HepG2 (cell line): ENCODE measurements around the gene SGCB. TPM values are rescaled to one million over a fixed set of nuclear protein-coding genes. Genes with fewer than 3 reads are reported as not detected.
A peak's percentile ranks its signal among the peaks of the same experiment; 100 is the strongest.

Experiments used
- DBP ChIP-seq: sonication (generic); formaldehyde crosslinking; IDR thresholded peaks from 2 replicates; pipeline ENCODE4 v1.4.0; 2020; ENCODE audit warnings: missing genetic modification reagents; ENCODE audit errors: not compliant biosample characterization
- RERE ChIP-seq: IDR thresholded peaks from 2 replicates; pipeline ENCODE4 v1.6.1; 2016; ENCODE audit warnings: low read depth, missing genetic modification reagents, missing compliant biosample characterization
- ZHX2 ChIP-seq, 2 experiments: sonication (generic) in 1 of 2; formaldehyde crosslinking in 1 of 2; IDR thresholded peaks; 2 replicates each; pipeline versions ENCODE4 v1.6.1 to v1.9.0; 2014 to 2022; ENCODE audit warnings: antibody characterized with exemption in 1 of 2, borderline replicate concordance in 1 of 2, inconsistent platforms in 1 of 2, low read depth in 1 of 2, missing genetic modification reagents in 1 of 2
- polyA plus RNA-seq, 8 experiments: library from polyadenylated mRNA; depleted of rRNA in 3 of 8; stranded (reverse) in 7 of 8; unstranded in 1 of 8; fragments of >200 nt; fragmentation: Illumina TruSeq in 4 of 8; extraction: Trizol in 4 of 8; gene quantifications; 2 replicates each; pipeline versions ENCODE4 v1.2.1 to v1.2.3, GENCODE V29; 2011 to 2016; ENCODE audit warnings: low read depth in 4 of 8, missing spikeins in 1 of 8, mixed read lengths in 1 of 8; ENCODE audit not compliant: insufficient read depth in 1 of 8
- total RNA-seq, 5 experiments: library from RNA; depleted of rRNA; stranded (reverse); fragments of >200 nt; fragmentation: Illumina TruSeq; extraction: Trizol; gene quantifications; 2 replicates each; pipeline ENCODE4 v1.2.3, GENCODE V29; 2016; ENCODE audit warnings: low read depth in 1 of 5

SGCB gene
- total and polyA plus RNA-seq, 2 of the 13 experiments (the other 11 are each of a cell fraction or from before 2014, with no cell fraction given), result 2.2 to 4.8 TPM

- peak; percentile 55 for TF ChIP-seq DBP
- TF ChIP-seq RERE (CRISPR knock-in tag), result no peak
- TF ChIP-seq ZHX2 (IDR thresholded peaks at IDR 0.05; ENCODE audit: low read depth), result no peak
- no peak for TF ChIP-seq ZHX2 (CRISPR knock-in tag; IDR thresholded peaks at IDR 0.05; ENCODE audit: borderline replicate concordance)
Measured at GRCh38 chr4:52052475-52052780, 14.3 kb upstream of the SGCB start (continued).
